ENCODE measurements around the gene CFAP99. TPM values are rescaled to one million over a fixed set of nuclear protein-coding genes. Genes with fewer than 3 reads are reported as not detected.

Gene CFAP99
- total RNA-seq = 10 to 100 TPM in 3 of 6 donors, 1 to 10 TPM in 2, under 1 TPM in 1; 0.57 to 24.7 (median 9.3) TPM

GRCh38 chr4:2418650-2419571 is at the start of gene CFAP99:
CFAP99 (plus strand) TSS chr4:2418955.
- peak within 1 kb of the TSS; percentile 44 to 85 (median 61) for H3K27ac ChIP-seq
- DNase-seq (peak; percentile 98 to 100), ATAC-seq (ENCODE audit: low FRiP score in 2 of 2) (peak; percentile 96 to 97)
- peak within 1 kb of the TSS; percentile 40 to 93 (median 72) for H3K4me3 ChIP-seq
- 0 to 2% methylated on average over 33 to 35 of the region's 94 CpGs for WGBS, 2 donors
- H3K9me3 ChIP-seq = no peaks in the 10 kb centered on the region
- no peaks in the 10 kb centered on the region for H3K36me3 ChIP-seq
- H3K4me1 ChIP-seq = peaks cover 30 to 45% (median 41%) of the 10 kb centered on the region in 4 donors
- H3K27me3 ChIP-seq = peaks cover 0 to 5% (median 2%) of the 10 kb centered on the region in 4 donors
- TF ChIP-seq POLR2A (IDR thresholded peaks at IDR 0.05) (no peak), CTCF (IDR thresholded peaks at IDR 0.05) (peak in 5 of 6 experiments; percentile 9 to 61 (median 32)), POLR2AphosphoS5 (IDR thresholded peaks at IDR 0.05) (peak in 1 of 2 donors; percentile 56), EP300 (IDR thresholded peaks at IDR 0.05) (no peak)

GRCh38 chr4:2370597-2371320 is 48.0 kb upstream of the CFAP99 start:
- WGBS, 2 donors = 82 to 87% methylated on average over 23 to 26 of the region's 26 CpGs
- peak in 1 of 2 donors; percentile 65 for DNase-seq

GRCh38 chr4:2371765-2372487 is 46.8 kb upstream of the CFAP99 start:
- no peak overlapping the region for H3K27ac ChIP-seq
- DNase-seq = no peak
- ATAC-seq (ENCODE audit: low FRiP score in 2 of 2) = no peak
- TF ChIP-seq EP300 (IDR thresholded peaks at IDR 0.05) (no peak), POLR2A (IDR thresholded peaks at IDR 0.05) (no peak), CTCF (IDR thresholded peaks at IDR 0.05) (no peak)
- H3K4me1 ChIP-seq = no peaks in the 10 kb centered on the region
- H3K36me3 ChIP-seq = peaks cover 0 to 6% (median 0%) of the 10 kb centered on the region in 4 donors
- H3K9me3 ChIP-seq = peaks cover 0 to 6% (median 5%) of the 10 kb centered on the region in 4 donors
- H3K4me3 ChIP-seq = no peak overlapping the region
- 77 to 83% methylated on average over 19 to 27 of the region's 27 CpGs for WGBS, 2 donors
- H3K27me3 ChIP-seq = no peaks in the 10 kb centered on the region

More at GRCh38 chr4:2370597-2371320, 48.0 kb upstream of the CFAP99 start:
- H3K27ac ChIP-seq = no peak overlapping the region
- H3K4me1 ChIP-seq = no peaks in the 10 kb centered on the region
- H3K4me3 ChIP-seq = no peak overlapping the region
- TF ChIP-seq CTCF (IDR thresholded peaks at IDR 0.05) = no peak
- no peak for TF ChIP-seq EP300 (IDR thresholded peaks at IDR 0.05)
- no peak for TF ChIP-seq POLR2A (IDR thresholded peaks at IDR 0.05)
- no peak for TF ChIP-seq POLR2AphosphoS5 (IDR thresholded peaks at IDR 0.05)
- peaks cover 0 to 6% (median 5%) of the 10 kb centered on the region in 4 donors for H3K9me3 ChIP-seq
- no peaks in the 10 kb centered on the region for H3K27me3 ChIP-seq
- ATAC-seq (ENCODE audit: low FRiP score in 2 of 2) = no peak
- H3K36me3 ChIP-seq = peaks cover 0 to 6% (median 0%) of the 10 kb centered on the region in 4 donors

- no peak for DNase-seq
- WGBS, 2 donors = 80 to 89% methylated on average over 8 to 13 of the region's 14 CpGs
- Histone ChIP-seq H3K27me3 (no peaks in the 10 kb centered on the region), H3K9me3 (peaks cover 0 to 6% (median 5%) of the 10 kb centered on the region in 4 donors), H3K4me3 (no peak overlapping the region), H3K27ac (no peak overlapping the region), H3K4me1 (no peaks in the 10 kb centered on the region), H3K36me3 (peaks cover 0 to 6% (median 0%) of the 10 kb centered on the region in 4 donors)
- ATAC-seq (ENCODE audit: low FRiP score in 2 of 2) = no peak
- TF ChIP-seq CTCF (IDR thresholded peaks at IDR 0.05) = no peak
- no peak for TF ChIP-seq POLR2A (IDR thresholded peaks at IDR 0.05)
- TF ChIP-seq EP300 (IDR thresholded peaks at IDR 0.05) = no peak
- no peak for TF ChIP-seq POLR2AphosphoS5 (IDR thresholded peaks at IDR 0.05)
Observed at GRCh38 chr4:2372488-2373030, 46.2 kb upstream of the CFAP99 start.
